ENCODE measurements around the gene IRAK1.

DNA sequence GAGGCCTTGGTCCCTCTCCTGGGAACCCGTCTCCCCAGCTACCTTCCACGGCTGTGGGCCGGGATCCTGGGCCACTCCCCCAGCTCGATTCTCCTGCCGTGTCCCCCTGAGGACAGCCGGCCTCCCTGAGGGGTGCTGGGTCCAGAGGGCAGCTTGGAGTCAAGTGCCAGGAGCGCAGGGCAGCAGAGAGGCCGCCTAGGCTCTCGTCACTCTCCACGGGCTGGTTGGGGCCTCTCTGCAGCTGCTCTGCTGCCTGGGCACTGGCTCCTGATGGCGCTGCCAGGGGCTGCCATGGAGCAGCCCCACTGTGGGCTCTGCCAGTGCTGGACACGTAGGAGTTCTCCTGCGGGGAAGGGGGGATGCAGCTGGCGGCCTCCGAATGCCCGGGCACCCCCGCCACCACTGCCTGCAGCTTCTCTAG, 6.7 kb downstream of the IRAK1 start:
- TF ChIP-seq ARNTL (CRISPR knock-in tag; IDR thresholded peaks at IDR 0.05; ENCODE audit: borderline replicate concordance, low read depth) = no peak
- TF ChIP-seq, protein P1, sequence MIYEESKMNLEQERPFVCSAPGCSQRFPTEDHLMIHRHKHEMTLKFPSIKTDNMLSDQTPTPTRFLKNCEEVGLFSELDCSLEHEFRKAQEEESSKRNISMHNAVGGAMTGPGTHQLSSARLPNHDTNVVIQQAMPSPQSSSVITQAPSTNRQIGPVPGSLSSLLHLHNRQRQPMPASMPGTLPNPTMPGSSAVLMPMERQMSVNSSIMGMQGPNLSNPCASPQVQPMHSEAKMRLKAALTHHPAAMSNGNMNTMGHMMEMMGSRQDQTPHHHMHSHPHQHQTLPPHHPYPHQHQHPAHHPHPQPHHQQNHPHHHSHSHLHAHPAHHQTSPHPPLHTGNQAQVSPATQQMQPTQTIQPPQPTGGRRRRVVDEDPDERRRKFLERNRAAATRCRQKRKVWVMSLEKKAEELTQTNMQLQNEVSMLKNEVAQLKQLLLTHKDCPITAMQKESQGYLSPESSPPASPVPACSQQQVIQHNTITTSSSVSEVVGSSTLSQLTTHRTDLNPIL (CRISPR knock-in tag; IDR thresholded peaks at IDR 0.05; ENCODE audit: low read depth) = no peak
- TF ChIP-seq ZFP30 (CRISPR knock-in tag; IDR thresholded peaks at IDR 0.05) = no peak
- TF ChIP-seq, protein P2, sequence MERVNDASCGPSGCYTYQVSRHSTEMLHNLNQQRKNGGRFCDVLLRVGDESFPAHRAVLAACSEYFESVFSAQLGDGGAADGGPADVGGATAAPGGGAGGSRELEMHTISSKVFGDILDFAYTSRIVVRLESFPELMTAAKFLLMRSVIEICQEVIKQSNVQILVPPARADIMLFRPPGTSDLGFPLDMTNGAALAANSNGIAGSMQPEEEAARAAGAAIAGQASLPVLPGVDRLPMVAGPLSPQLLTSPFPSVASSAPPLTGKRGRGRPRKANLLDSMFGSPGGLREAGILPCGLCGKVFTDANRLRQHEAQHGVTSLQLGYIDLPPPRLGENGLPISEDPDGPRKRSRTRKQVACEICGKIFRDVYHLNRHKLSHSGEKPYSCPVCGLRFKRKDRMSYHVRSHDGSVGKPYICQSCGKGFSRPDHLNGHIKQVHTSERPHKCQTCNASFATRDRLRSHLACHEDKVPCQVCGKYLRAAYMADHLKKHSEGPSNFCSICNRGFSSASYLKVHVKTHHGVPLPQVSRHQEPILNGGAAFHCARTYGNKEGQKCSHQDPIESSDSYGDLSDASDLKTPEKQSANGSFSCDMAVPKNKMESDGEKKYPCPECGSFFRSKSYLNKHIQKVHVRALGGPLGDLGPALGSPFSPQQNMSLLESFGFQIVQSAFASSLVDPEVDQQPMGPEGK (CRISPR knock-in tag; IDR thresholded peaks at IDR 0.05; ENCODE audit: borderline replicate concordance) = no peak
- no peak for TF ChIP-seq ZNF565 (CRISPR knock-in tag; conservative IDR thresholded peaks at IDR 0.05; ENCODE audit: low read depth)

Measured in SK-N-SH treated with all-trans-retinoic acid at 6 μM for 48 hours (cell line).